SU-DHL-6 (cell line): ENCODE results near the gene CASP3.

Experiments used
- EZH2phosphoT487 ChIP-seq: fragments of 200-600 bp; sonication (generic), shearing (Covaris generic); conservative IDR thresholded peaks from 2 replicates; pipeline ENCODE4 v1.6.1; 2018; ENCODE audit warnings: mild to moderate bottlenecking, antibody characterized with exemption, low read length, moderate library complexity, mixed read lengths
- TF ChIP-seq, protein P1 (sequence below): fragments of 200-600 bp; sonication (generic); IDR thresholded peaks from one replicate; pipeline ENCODE4 v1.5.1; 2017; ENCODE audit warnings: antibody characterized with exemption, mild to moderate bottlenecking, low read length, moderate library complexity; ENCODE audit not compliant: insufficient read depth, poor library complexity, severe bottlenecking

- TF ChIP-seq, protein P1, sequence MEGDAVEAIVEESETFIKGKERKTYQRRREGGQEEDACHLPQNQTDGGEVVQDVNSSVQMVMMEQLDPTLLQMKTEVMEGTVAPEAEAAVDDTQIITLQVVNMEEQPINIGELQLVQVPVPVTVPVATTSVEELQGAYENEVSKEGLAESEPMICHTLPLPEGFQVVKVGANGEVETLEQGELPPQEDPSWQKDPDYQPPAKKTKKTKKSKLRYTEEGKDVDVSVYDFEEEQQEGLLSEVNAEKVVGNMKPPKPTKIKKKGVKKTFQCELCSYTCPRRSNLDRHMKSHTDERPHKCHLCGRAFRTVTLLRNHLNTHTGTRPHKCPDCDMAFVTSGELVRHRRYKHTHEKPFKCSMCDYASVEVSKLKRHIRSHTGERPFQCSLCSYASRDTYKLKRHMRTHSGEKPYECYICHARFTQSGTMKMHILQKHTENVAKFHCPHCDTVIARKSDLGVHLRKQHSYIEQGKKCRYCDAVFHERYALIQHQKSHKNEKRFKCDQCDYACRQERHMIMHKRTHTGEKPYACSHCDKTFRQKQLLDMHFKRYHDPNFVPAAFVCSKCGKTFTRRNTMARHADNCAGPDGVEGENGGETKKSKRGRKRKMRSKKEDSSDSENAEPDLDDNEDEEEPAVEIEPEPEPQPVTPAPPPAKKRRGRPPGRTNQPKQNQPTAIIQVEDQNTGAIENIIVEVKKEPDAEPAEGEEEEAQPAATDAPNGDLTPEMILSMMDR = no peak
- TF ChIP-seq EZH2phosphoT487 = no peak
Observed at GRCh38 chr4:184628103-184628502, 21.1 kb downstream of the CASP3 start.
